Measurements from ENCODE around the gene RAB31. TPM values are rescaled to one million over a fixed set of nuclear protein-coding genes. Genes with fewer than 3 reads are reported as not detected.

Gene RAB31
- total RNA-seq, 4 donors from 2014 or later, result 3.2 to 7.1 (median 4.4) TPM

DNA sequence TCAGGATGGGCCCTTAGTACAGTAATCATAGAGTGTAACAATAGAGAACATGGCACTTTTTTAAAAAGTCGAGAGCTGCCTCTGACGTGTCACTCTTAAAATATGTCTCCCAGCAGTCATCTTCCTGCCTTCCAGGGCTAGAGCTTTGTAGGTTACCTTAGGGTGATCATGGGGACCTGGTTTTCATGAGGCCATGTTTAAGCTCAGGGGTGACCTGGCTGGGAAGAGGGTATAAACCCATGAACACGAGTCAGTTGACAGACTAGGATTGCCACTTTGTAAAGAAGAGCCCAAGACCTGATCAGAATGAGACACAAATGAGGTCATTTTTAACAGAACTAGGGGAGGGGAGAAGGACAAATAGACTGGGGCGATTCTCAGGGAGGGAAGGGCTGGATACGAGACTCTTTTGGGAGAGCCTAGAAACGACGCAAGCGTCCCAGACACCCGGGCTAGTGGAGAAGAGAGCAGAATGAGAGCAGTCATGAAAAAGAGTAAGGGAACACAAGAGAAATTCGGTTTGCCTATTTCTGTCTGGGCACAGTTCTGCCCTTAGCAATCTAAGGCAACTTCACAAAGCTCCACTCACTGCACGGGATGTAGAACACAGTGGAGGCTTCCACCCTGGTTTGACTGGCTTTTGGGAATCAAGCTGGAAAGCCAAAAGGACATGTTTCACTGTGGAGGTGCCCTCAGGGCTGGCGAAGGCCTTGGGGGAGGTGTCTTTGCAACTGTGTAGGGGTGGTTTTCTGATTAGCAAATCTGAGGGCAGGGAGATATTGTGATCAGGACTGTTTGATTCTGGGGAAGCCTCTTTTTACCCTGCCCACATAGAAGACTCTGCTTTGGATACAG, 1.8 kb upstream of the RAB31 start:
- Histone ChIP-seq H3K4me1 (peaks cover 8 to 9% of the 10 kb centered on the region in 2 donors), H3K27me3 (peaks cover 18% of the 10 kb centered on the region in 3 donors), H3K27ac (no peak overlapping the region), H3K36me3 (no peaks in the 10 kb centered on the region), H3K9me3 (no peaks in the 10 kb centered on the region), H3K4me3 (no peak overlapping the region)
- in situ Hi-C loops (cut with MboI; ENCODE audit: low sequenced_read_pairs in 4 of 4) (no loop called here), intact Hi-C loops (cut with DNase I; ENCODE audit: low total_unique reads) (loop anchor here (5.0 to 10.0 kb wide), 4 partner anchors 94 to 372 kb away; partner anchors contain the start of genes PPP4R1, TWSG1 and VAPA)
- ATAC-seq (no peak), DNase-seq (no peak)
- TF ChIP-seq, protein P1, sequence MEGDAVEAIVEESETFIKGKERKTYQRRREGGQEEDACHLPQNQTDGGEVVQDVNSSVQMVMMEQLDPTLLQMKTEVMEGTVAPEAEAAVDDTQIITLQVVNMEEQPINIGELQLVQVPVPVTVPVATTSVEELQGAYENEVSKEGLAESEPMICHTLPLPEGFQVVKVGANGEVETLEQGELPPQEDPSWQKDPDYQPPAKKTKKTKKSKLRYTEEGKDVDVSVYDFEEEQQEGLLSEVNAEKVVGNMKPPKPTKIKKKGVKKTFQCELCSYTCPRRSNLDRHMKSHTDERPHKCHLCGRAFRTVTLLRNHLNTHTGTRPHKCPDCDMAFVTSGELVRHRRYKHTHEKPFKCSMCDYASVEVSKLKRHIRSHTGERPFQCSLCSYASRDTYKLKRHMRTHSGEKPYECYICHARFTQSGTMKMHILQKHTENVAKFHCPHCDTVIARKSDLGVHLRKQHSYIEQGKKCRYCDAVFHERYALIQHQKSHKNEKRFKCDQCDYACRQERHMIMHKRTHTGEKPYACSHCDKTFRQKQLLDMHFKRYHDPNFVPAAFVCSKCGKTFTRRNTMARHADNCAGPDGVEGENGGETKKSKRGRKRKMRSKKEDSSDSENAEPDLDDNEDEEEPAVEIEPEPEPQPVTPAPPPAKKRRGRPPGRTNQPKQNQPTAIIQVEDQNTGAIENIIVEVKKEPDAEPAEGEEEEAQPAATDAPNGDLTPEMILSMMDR (IDR thresholded peaks at IDR 0.05 in 4 of 5, conservative IDR thresholded peaks at IDR 0.05 in 1 of 5), result no peak
- no peak for TF ChIP-seq POLR2A (IDR thresholded peaks at IDR 0.05)

- TF ChIP-seq, protein P1 (IDR thresholded peaks at IDR 0.05 in 4 of 5, conservative IDR thresholded peaks at IDR 0.05 in 1 of 5), result no peak
- no peak for TF ChIP-seq POLR2A (IDR thresholded peaks at IDR 0.05)
- ATAC-seq (peak; percentile 16 to 24), DNase-seq (no peak)
- Histone ChIP-seq H3K4me3 (peak overlapping the region; percentile 43 to 70 (median 62)), H3K4me1 (peaks cover 8 to 9% of the 10 kb centered on the region in 2 donors), H3K36me3 (no peaks in the 10 kb centered on the region), H3K27ac (peak overlapping the region; percentile 63 to 85 (median 72)), H3K9me3 (no peaks in the 10 kb centered on the region), H3K27me3 (peaks cover 18 to 21% (median 18%) of the 10 kb centered on the region in 3 donors)
- in situ Hi-C loops (cut with MboI; ENCODE audit: low sequenced_read_pairs in 4 of 4), result no loop called here
- intact Hi-C loops (cut with DNase I; ENCODE audit: low total_unique reads), result loop anchor here (5.0 to 10.0 kb wide), 4 partner anchors 95 to 373 kb away; partner anchors contain the start of genes PPP4R1, TWSG1 and VAPA
Measured at GRCh38 chr18:9707381-9708056, 582 bp upstream of the RAB31 start.

DNA sequence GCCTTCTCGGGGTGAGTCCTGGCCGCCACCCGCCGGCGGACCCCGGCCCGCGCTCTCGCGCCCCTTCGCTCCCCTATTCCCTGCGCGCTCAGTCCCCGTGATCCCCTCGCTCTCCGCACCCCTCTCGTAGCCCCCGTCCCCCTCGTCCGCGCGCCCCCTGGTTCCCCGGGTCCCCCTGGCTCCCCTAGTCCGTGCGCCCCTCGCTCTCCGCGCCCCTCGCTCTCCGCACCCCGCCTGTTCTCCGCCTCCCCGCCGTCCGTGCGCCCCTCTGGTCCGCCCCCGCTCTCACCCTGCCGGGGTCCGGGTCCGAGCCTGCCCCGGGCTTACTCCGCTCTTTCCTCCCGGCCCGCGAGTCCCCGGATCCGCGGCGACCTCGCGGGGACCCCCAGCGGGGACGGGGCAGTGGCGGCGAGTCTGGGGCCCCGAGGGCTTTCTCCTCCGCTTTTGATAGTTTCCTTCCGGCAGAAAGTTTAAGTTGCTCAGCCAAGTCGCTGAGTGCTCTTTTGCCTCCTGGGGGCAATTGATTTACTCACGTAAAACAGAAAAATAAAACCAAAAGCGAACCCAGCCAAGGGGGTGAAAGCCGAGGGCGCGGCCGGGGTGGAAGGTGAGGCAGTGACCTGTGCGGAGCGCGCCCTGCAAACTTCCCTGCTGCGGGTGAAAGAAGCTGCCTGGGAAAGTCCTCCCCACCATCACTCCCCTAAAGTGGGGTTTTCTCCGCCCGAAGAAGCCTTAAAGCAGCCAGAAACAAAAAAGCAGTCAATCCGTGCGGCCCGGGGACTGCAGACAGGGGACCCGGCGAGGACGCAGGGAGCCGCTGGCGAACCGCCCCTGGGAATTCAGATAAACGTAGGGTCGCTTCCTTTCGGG, 568 bp downstream of the RAB31 start:
- ATAC-seq (no peak), DNase-seq (no peak)
- no peaks in the 10 kb centered on the region for H3K36me3 ChIP-seq
- TF ChIP-seq, protein P1 (IDR thresholded peaks at IDR 0.05 in 4 of 5, conservative IDR thresholded peaks at IDR 0.05 in 1 of 5), result no peak
- no peak for TF ChIP-seq POLR2A (IDR thresholded peaks at IDR 0.05)
- intact Hi-C loops (cut with DNase I; ENCODE audit: low total_unique reads), result loop anchor here (5.0 to 10.0 kb wide), 4 partner anchors 96 to 374 kb away; partner anchors contain the start of genes PPP4R1, TWSG1 and VAPA
- H3K4me3 ChIP-seq, result peak overlapping the region; percentile 64 to 85 (median 71)
- H3K4me1 ChIP-seq, result peaks cover 8 to 9% of the 10 kb centered on the region in 2 donors
- peak overlapping the region; percentile 27 to 77 (median 68) for H3K27ac ChIP-seq
- in situ Hi-C loops (cut with MboI; ENCODE audit: low sequenced_read_pairs in 4 of 4), result no loop called here
- H3K27me3 ChIP-seq, result peaks cover 18 to 21% (median 18%) of the 10 kb centered on the region in 3 donors
- H3K9me3 ChIP-seq, result no peaks in the 10 kb centered on the region

DNA sequence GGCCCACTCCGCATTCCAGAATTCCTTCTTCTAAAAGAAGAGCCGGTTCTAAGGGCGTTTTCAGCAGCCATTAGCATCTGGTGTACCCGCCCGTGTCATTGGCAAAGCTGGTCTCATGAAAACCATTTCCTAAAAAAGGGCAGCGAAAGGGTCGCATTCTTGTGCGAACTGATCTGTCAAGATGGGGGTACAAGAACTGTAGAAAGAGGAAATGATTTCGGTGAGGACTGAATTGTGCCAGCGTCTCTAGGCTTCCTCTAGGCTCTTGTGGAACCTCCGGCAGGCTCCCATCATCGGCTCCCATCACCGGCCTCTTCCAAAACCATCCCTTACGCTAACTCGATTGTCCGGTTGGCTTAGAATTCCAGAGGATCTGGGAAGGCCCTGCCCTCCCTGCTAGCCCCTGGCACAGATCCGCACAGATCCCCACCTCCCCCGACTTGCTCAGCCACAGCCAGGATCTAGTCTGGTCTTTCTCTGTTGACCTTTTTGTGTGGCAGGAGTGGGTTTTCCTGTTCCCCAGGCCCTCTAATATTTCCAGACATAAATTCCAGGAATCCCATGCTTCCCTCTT, 1.3 kb downstream of the RAB31 start:
- peaks cover 18 to 21% (median 18%) of the 10 kb centered on the region in 3 donors for H3K27me3 ChIP-seq
- peak overlapping the region; percentile 64 to 85 (median 71) for H3K4me3 ChIP-seq
- H3K27ac ChIP-seq, result peak overlapping the region; percentile 27 to 77 (median 68)
- peaks cover 8 to 9% of the 10 kb centered on the region in 2 donors for H3K4me1 ChIP-seq
- ATAC-seq, result no peak
- in situ Hi-C loops (cut with MboI; ENCODE audit: low sequenced_read_pairs in 4 of 4), result no loop called here
- TF ChIP-seq POLR2A (IDR thresholded peaks at IDR 0.05), result no peak
- TF ChIP-seq, protein P1 (IDR thresholded peaks at IDR 0.05 in 4 of 5, conservative IDR thresholded peaks at IDR 0.05 in 1 of 5), result no peak
- intact Hi-C loops (cut with DNase I; ENCODE audit: low total_unique reads), result loop anchor here (5.0 to 10.0 kb wide), 4 partner anchors 97 to 375 kb away; partner anchors contain the start of genes PPP4R1, TWSG1 and VAPA
- no peaks in the 10 kb centered on the region for H3K36me3 ChIP-seq
- DNase-seq, result no peak
- no peaks in the 10 kb centered on the region for H3K9me3 ChIP-seq

All from gastrocnemius medialis (tissue), 4 donors.